Transverse colon (tissue), 4 donors: Measurements from ENCODE around the gene MYO7A. TPM values are rescaled to one million over a fixed set of nuclear protein-coding genes. Genes with fewer than 3 reads are reported as not detected.

Experiments
- DNase-seq: peaks from one replicate; pipeline ENCODE4 v3.0.0-alpha.2; 2019
- H3K27ac ChIP-seq, 4 donors: fragments of 200-600 bp; sonication (generic); 2 replicates each; pipeline ENCODE4 v1.5.1; 2016 to 2018; ENCODE audit warnings: inconsistent platforms in 4 of 4
- H3K27me3 ChIP-seq: fragments of 200-600 bp; sonication (generic); 2 replicates; pipeline ENCODE4 v1.5.1; 2017; ENCODE audit warnings: inconsistent platforms
- H3K36me3 ChIP-seq, 4 donors: fragments of 200-600 bp; sonication (generic); 2 replicates each; pipeline ENCODE4 v1.5.1; 2017 to 2019; ENCODE audit warnings: inconsistent platforms in 4 of 4
- H3K4me1 ChIP-seq, 4 donors: fragments of 200-600 bp; sonication (generic); 2 replicates each; pipeline ENCODE4 v1.5.1; 2017 to 2020; ENCODE audit warnings: inconsistent platforms in 4 of 4
- H3K4me3 ChIP-seq, 4 donors: fragments of 200-600 bp; sonication (generic); 1 replicate in 1 of 4; 2 replicates in 3 of 4; pipeline versions ENCODE4 v1.5.1 to v1.6.1; 2017 to 2019; ENCODE audit warnings: inconsistent platforms in 4 of 4
- H3K9me3 ChIP-seq, 2 donors: fragments of 200-600 bp; sonication (generic); 2 replicates each; pipeline ENCODE4 v1.5.1; 2017 to 2019; ENCODE audit warnings: inconsistent platforms in 2 of 2
- CTCF ChIP-seq, 5 experiments: fragments of 200-600 bp in 3 of 5; fragments of 450-650 bp in 2 of 5; sonication (generic) in 3 of 5; IDR thresholded peaks; 1 replicate in 2 of 5; 2 replicates in 3 of 5; pipeline ENCODE4 v1.5.1; 2016 to 2017; ENCODE audit warnings: antibody characterized with exemption in 5 of 5, inconsistent platforms in 3 of 5, mild to moderate bottlenecking in 2 of 5, moderate library complexity in 1 of 5
- EP300 ChIP-seq: sonication (generic); formaldehyde crosslinking; IDR thresholded peaks from one replicate; pipeline ENCODE4 v1.6.1; 2017; ENCODE audit warnings: antibody characterized with exemption, low read depth
- POLR2A ChIP-seq: fragments of 450-650 bp; IDR thresholded peaks from one replicate; pipeline ENCODE4 v1.6.1; 2016; ENCODE audit warnings: antibody characterized with exemption, mild to moderate bottlenecking, moderate library complexity
- POLR2AphosphoS5 ChIP-seq, 3 donors: sonication (generic); formaldehyde crosslinking; IDR thresholded peaks; one replicate each; pipeline ENCODE4 v1.6.1; 2016; ENCODE audit warnings: antibody characterized with exemption in 3 of 3
- WGBS, 2 donors: methylation state at CpG; one replicate each; pipeline ENCODE4 v1.1.5; 2018; ENCODE audit warnings: low coverage in 1 of 2; 5-methylcytosine and 5-hydroxymethylcytosine counted together
- in situ Hi-C, 4 donors: fragments of 200-750 bp; cut with MboI; loops; one replicate each; pipeline versions ENCODE4 v1.15.0 to v1.15.1; 2017; ENCODE audit warnings: low sequenced_read_pairs in 3 of 4, low pct_ligation_motif_present in 1 of 4, low pct_unique_long_range_greater_than_20kb in 1 of 4
- intact Hi-C: fragments of 100-400 bp; cut with DNase I; formaldehyde crosslinking; loops from one replicate; pipeline ENCODE4 v1.15.1; 2023; ENCODE audit warnings: low total_unique reads
- total RNA-seq, 4 donors: library from RNA; depleted of rRNA; stranded (reverse); fragments of >200 nt; gene quantifications; one replicate each; pipeline ENCODE4 v1.1.0, GENCODE V29; 2016

The MYO7A gene
- total RNA-seq, 4 donors from 2014 or later: 4.6 to 11.2 (median 5.5) TPM

DNA sequence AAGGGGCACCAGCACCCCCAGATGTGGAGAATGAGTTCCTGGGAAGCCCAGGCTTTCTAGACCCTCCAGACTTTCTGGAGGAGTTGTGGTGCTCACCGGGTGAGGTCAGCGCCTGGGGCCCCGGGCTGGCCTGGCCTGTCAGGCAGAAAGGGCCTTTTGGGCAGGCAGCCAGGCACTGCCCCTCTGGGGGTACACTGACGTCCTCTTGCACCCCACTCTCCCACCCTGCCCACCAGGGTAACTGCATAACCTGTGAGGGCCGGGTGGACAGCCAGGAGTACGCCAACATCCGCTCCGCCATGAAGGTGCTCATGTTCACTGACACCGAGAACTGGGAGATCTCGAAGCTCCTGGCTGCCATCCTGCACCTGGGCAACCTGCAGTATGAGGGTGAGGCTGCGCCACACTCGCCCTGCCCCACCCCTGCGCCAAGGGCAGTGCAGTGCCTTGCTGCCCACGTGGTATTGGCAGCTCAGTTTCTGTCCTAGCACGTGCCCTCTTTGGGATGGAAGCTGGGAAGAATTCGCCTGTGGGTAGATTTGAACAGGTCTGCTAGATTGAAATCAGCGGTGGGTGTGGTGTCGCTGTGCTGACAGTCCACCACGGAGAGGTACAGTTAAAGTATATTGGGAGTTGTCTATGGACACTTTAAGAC is 30.1 kb downstream of the MYO7A start:
- no peak overlapping the region for H3K4me3 ChIP-seq
- peaks cover 0 to 9% (median 2%) of the 10 kb centered on the region in 4 donors for H3K4me1 ChIP-seq
- no peaks in the 10 kb centered on the region for H3K36me3 ChIP-seq
- DNase-seq: no peak
- no peak overlapping the region for H3K27ac ChIP-seq
- TF ChIP-seq CTCF (IDR thresholded peaks at IDR 0.05): no peak
- TF ChIP-seq POLR2AphosphoS5 (IDR thresholded peaks at IDR 0.05): no peak
- TF ChIP-seq POLR2A: no peak
- no peak for TF ChIP-seq EP300
- intact Hi-C loops: no loop called here
- WGBS, 2 donors: 80 to 88% methylated on average over 4 to 19 of the region's 19 CpGs
- in situ Hi-C loops: no loop called here
- no peaks in the 10 kb centered on the region for H3K9me3 ChIP-seq
- no peaks in the 10 kb centered on the region for H3K27me3 ChIP-seq

DNA sequence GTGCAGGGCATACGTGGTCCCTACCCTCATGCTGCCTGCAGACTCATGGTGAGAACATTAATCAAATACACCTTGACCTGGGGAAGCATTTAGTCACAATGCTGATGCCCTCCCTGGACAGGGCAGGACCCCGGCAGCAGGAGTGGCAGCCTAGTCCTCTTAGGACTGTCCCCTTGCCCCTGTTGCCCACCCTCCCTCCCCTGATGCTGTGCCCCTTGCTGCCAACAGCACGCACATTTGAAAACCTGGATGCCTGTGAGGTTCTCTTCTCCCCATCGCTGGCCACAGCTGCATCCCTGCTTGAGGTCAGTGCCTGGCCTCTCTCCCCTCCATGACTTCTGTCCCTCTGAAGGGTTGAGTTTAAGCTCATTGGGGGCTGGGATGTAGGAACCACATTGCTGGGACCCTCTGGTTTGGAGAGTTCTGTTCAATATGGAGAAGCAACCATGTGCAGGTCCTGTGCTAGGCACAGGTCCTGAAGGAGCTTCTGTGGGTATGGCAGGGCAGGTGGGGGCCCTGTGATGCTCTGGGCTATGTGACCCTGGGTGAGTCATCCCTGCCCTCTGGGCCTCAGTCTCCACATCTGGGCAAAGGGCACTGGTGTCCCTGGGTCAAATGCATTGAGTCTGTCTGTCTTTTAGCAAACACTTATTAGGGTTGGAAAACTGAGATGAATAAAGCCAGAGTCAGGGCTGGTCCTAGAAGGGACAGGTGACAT is 31.3 kb downstream of the MYO7A start:
- H3K27me3 ChIP-seq: no peaks in the 10 kb centered on the region
- peaks cover 0 to 4% (median 0%) of the 10 kb centered on the region in 4 donors for H3K4me1 ChIP-seq
- no peak overlapping the region for H3K27ac ChIP-seq
- H3K9me3 ChIP-seq: no peaks in the 10 kb centered on the region
- intact Hi-C loops (no loop called here), in situ Hi-C loops (no loop called here)
- no peak for TF ChIP-seq CTCF (IDR thresholded peaks at IDR 0.05)
- TF ChIP-seq EP300: no peak
- no peak for TF ChIP-seq POLR2A
- no peak for TF ChIP-seq POLR2AphosphoS5 (IDR thresholded peaks at IDR 0.05)
- H3K4me3 ChIP-seq: no peak overlapping the region
- 91% methylated on average over 4 of the region's 4 CpGs; no CpG with 5 or more reads in 1 of the 2 donors for WGBS, 2 donors
- no peak for DNase-seq
- no peaks in the 10 kb centered on the region for H3K36me3 ChIP-seq

DNA sequence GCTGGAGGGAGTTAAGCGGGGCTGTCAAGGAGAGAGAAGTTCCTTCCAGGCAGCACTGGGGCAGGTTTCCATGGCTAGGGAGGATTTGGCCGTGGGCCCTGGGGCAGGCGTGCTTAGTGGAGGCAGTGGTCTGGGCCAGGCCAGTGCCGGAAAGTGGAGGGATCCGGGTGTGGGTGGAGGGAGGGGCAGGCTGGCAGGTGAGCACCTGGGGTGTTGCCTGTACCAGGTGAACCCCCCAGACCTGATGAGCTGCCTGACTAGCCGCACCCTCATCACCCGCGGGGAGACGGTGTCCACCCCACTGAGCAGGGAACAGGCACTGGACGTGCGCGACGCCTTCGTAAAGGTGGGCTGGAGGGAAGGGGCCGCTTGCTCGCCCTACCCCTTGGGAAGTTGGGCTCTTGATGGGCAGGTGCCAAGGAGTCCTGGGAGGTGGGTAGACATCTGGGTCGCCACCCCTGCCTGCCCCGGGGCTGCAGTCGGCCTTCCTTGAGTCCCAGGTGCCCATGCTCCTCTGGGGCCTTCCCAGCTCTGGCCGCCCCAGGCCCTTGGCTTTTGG is 32.0 kb downstream of the MYO7A start:
- Histone ChIP-seq H3K9me3 (no peaks in the 10 kb centered on the region), H3K27me3 (no peaks in the 10 kb centered on the region), H3K36me3 (no peaks in the 10 kb centered on the region), H3K4me1 (no peaks in the 10 kb centered on the region), H3K27ac (no peak overlapping the region), H3K4me3 (no peak overlapping the region)
- WGBS, 2 donors: 97% methylated on average over 6 of the region's 20 CpGs; no CpG with 5 or more reads in 1 of the 2 donors
- intact Hi-C loops (no loop called here), in situ Hi-C loops (no loop called here)
- TF ChIP-seq POLR2A: no peak
- no peak for TF ChIP-seq EP300
- no peak for TF ChIP-seq CTCF (IDR thresholded peaks at IDR 0.05)
- no peak for TF ChIP-seq POLR2AphosphoS5 (IDR thresholded peaks at IDR 0.05)
- DNase-seq: no peak

DNA sequence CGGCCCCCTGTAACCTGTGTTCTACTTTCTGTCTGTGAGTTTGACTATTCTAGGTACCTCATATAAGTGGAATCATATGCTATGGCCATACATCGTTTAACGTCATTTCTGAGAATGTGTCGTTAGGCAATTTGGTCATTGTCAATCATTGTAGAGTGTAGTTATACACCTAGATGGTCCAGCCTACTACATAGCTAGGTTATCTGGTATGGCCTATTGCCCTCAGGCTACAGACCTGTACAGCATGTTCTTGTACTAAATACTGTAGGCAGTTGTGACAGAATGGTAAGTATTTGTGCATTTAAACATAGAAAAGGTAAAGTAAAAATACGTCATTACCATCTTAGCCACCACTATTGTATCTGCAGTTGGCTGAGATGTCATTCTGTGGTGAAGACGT is 35.2 kb downstream of the MYO7A start:
- H3K27ac ChIP-seq: no peak overlapping the region
- DNase-seq: no peak
- in situ Hi-C loops (no loop called here), intact Hi-C loops (no loop called here)
- no peak overlapping the region for H3K4me3 ChIP-seq
- no peaks in the 10 kb centered on the region for H3K9me3 ChIP-seq
- no peaks in the 10 kb centered on the region for H3K27me3 ChIP-seq
- TF ChIP-seq CTCF (IDR thresholded peaks at IDR 0.05) (no peak), EP300 (no peak)
- H3K4me1 ChIP-seq: no peaks in the 10 kb centered on the region
- H3K36me3 ChIP-seq: no peaks in the 10 kb centered on the region
- 88 to 94% methylated on average over 6 of the region's 6 CpGs for WGBS, 2 donors
